Measurements from ENCODE around the gene IPO4.

IPO4 gene

DNA sequence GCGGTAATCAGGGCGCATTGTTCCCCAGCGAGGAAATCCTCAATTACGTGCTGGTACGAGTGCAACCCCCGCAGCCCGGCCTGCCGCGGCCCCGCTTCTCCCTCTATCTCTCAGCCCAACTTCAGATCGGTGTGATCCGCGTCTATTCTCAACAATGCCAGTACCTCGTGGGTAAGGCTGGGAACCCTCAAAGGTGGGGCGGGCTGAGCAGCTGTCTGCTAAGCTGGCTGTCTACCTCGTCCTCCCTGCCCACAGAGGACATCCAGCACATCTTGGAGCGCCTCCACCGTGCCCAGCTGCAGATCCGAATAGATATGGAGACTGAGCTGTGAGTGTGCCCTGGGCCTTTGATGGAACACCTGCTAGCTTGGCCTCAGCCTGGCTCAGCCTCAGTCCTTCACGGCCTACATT is 15.7 kb downstream of the IPO4 start:
- DNase-seq = no peak

DNA sequence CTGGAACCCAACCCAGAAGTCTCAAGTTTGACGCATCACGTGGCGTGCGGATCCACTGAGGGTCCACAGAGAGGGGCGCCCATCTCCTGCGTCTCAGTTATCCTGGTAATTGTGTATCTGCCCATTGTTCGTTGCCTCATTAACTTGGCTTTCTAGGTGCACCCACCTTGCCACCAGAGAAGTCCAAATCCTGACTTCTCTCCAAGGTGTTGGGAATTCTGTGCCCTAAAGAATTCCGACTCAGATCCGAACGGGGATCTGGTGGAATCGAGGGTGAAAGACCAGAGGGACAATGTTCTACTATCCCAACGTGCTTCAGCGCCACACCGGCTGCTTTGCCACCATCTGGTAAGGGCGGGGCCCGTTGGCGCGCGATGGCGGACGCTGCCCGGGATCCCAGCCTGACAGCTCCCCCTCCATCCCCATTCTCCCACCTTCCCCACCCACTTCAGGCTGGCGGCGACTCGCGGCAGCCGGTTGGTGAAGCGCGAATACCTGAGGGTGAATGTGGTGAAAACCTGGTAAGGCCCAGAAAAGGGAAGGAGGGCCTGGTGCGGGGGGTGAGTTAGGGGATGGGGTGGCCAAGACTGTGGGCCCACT is 16.3 kb downstream of the IPO4 start:
- no peak for DNase-seq

- no peak for DNase-seq
Observed at GRCh38 chr14:24171422-24172260, 17.0 kb downstream of the IPO4 start, which contains the start of gene REC8. Gene REC8 (plus strand): TSS chr14:24172080. CDS start chr14:24172553, 473 bp downstream.

GRCh38 chr14:24167469-24168114 is 21.0 kb downstream of the IPO4 start:
- no peak for DNase-seq

GRCh38 chr14:24165785-24166184 is 22.8 kb downstream of the IPO4 start:
- no peak for DNase-seq

DNA sequence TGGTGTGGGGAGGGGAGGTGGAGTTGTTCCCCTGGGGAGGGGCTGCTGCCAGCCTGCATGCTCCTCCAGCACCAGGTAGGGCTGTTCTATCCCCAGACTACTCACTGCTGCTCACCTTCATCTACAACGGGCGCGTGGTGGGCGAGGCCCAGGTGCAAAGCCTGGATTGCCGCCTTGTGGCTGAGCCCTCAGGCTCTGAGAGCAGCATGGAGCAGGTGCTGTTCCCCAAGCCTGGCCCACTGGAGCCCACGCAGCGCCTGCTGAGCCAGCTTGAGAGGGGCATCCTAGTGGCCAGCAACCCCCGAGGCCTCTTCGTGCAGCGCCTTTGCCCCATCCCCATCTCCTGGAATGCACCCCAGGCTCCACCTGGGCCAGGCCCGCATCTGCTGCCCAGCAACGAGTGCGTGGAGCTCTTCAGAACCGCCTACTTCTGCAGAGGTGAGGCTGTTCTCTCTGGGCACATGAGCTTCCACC is 24.1 kb downstream of the IPO4 start:
- no peak for DNase-seq

GRCh38 chr14:24162093-24162492 is 26.5 kb downstream of the IPO4 start:
- peak; percentile 43 for DNase-seq

DNA sequence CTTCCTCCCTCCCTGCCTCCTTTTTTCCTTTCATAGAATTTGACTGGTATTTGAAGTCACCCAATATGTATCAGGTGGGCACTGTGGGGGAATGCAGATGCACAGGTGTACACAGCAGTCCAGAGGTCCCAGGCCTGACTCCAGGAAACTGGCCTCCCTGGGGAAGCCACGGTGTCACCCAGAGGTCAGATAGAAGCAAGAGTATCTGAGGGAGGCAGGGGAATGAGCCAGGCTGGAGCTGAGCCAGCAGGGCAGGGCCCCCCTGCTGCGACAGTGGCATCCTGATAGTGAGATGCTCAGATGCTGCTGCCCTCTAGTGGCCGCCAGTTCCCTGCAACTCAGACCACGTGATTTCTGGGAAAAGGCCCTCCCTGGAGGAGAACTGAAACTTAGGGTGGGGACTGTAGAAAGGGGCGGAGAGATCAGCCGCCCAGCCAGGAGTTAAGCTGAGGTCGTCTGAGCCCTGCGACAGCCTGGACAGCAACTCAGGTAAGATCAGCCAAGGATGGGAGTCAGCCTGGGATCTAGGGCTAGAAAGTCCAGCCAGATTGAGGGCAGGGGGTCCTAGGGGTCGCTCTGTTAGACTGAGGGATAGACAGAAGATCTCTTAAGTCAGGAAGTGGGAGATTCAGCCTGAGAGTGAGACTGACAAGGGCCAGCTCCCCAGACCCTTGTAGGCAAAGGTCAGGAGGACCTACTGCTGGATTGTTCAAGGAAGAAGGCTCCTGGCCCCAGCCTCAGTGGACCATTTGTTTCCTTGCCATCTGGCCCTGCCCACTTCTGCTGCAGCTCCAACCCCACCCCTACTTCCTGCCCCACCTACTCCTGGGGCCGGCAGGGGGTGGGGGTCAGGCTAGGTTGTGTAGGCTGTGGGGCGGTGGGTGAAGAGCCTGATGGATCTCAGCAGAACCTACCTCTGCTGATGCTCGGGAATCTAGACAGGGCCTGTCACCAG is 27.5 kb downstream of the IPO4 start, which contains the start of gene IRF9:
IRF9 (plus strand) TSS at position 416 of the 955 bp plus-strand sequence. CDS start 880 bp downstream, outside the sequence.
- DNase-seq = peak; percentile 97

GRCh38 chr14:24160499-24160849 is 28.1 kb downstream of the IPO4 start:
- no peak for DNase-seq

DNA sequence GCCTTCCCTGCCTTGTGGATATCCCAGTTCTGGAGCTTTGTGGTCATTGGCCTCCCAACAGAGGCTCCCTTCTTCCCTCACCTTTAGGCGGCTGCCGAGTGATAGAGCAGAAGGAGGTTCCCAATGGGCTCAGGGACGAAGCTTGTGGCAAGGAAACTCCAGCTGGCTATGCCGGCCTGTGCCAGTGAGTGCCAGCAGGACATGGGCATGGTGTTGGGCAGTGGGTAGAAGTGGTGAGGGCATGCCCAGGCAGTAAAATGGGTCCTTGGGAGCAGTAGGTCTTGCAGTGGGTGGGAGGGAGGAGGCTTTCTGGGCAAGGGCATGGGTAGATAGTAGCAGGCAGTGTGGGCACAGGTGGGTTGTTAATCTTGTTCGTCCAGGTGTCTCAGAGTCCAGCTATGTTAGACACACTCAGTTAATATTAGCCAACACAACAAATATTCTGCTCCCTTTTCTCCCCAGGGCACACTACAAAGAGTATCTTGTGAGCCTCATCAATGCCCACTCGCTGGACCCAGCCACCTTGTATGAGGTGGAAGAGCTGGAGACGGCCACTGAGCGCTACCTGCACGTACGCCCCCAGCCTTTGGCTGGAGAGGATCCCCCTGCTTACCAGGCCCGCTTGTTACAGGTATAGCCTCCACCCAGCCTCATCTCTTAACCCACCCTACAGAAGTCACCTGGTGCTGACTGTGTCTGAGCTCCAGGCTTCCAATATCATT is 28.7 kb downstream of the IPO4 start:
- DNase-seq = no peak

DNA sequence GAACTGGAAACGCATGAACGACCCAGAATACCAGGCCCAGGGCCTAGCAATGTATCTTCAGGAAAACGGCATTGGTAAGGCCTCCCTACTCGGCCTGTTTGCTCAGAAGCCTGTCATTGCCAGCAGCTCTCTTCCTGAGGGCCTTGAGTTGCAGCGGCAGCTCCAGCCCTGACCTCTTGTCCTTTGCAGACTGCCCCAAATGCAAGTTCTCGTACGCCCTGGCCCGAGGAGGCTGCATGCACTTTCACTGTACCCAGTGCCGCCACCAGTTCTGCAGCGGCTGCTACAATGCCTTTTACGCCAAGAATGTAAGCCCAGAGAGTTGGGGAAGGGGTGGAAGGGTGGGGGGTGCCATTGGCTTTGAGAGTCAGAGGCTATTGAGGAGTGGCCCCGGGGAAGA is 31.3 kb downstream of the IPO4 start:
- DNase-seq = no peak

DNA sequence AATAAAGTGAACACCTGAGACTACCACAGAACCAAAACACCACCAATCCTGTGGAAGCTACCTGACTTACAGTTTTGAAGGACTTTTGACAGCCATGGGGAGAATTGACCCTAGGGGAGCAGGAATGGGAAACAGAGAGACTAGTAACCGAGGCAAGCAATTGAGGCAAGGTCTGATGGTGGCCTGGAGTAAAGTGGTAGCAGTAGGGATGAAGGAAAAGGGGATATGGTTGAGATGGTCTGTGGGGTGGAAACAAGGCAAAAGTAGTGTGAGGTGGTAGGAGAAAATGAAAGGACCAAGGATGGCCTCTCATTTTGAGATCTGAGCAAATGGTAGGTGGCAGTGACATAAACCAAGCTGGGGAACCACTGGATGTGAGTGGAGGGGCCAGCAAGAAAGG is 31.8 kb downstream of the IPO4 start:
- no peak for DNase-seq

DNA sequence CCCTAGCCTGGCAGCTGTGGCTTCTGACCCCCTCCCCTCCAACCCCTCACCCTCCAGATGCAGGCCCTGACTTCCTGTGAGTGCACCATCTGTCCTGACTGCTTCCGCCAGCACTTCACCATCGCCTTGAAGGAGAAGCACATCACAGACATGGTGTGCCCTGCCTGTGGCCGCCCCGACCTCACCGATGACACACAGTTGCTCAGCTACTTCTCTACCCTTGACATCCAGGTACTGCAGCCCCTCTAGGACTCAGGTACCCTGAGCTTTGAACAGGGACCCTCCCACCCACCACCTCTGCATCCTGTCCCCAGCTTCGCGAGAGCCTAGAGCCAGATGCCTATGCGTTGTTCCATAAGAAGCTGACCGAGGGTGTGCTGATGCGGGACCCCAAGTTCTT is 33.5 kb downstream of the IPO4 start:
- no peak for DNase-seq

DNA sequence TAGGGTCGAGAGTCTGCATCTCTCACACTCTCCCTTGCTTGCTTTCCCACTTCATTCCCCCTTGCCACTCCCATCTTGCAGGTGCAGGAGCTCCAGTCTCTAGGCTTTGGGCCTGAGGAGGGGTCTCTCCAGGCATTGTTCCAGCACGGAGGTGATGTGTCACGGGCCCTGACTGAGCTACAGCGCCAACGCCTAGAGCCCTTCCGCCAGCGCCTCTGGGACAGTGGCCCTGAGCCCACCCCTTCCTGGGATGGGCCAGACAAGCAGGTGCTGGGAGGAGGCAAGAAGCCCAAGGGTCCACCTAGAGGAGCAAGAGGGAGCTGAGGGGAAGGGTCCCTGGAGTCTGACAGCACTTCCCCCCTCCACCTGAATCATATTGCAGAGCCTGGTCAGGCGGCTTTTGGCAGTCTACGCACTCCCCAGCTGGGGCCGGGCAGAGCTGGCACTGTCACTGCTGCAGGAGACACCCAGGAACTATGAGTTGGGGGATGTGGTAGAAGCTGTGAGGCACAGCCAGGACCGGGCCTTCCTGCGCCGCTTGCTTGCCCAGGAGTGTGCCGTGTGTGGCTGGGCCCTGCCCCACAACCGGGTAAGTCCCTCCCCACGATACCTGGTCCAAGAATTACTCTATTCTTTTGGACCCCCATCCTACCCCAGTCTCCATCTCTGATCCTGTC is 37.1 kb downstream of the IPO4 start:
- no peak for DNase-seq

DNA sequence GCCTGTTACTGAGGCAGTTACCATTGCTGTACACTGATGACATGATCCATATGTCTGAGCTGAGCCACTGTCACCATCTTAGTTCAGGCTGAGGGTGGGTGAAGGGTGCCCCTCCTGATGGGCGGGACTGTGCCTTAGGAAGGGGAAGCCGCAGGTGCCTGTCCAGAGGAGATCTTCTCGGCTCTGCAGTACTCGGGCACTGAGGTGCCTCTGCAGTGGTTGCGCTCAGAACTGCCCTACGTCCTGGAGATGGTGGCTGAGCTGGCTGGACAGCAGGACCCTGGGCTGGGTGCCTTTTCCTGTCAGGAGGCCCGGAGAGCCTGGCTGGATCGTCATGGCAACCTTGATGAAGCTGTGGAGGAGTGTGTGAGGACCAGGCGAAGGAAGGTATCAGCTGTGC is 37.6 kb downstream of the IPO4 start:
- DNase-seq = no peak

DNA sequence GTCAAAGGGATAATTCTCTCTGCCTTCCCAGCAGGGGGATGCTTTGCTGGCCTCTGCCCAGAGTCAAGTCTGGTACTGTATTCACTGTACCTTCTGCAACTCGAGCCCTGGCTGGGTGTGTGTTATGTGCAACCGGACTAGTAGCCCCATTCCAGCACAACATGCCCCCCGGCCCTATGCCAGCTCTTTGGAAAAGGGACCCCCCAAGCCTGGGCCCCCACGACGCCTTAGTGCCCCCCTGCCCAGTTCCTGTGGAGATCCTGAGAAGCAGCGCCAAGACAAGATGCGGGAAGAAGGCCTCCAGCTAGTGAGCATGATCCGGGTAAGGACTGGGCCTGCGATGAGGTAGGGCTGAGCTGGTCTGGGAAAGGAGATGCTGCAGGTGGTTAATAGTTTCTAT is 38.0 kb downstream of the IPO4 start:
- DNase-seq = no peak

DNA sequence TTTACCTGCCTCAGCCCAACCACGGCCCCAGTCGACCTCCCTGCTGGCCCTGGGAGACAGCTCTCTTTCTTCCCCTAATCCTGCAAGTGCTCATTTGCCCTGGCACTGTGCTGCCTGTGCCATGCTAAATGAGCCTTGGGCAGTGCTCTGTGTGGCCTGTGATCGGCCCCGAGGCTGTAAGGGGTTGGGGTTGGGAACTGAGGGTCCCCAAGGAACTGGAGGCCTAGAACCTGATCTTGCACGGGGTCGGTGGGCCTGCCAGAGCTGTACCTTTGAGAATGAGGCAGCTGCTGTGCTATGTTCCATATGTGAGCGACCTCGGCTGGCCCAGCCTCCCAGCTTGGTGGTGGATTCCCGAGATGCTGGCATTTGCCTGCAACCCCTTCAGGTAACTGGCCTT is 38.6 kb downstream of the IPO4 start:
- DNase-seq = no peak

DNA sequence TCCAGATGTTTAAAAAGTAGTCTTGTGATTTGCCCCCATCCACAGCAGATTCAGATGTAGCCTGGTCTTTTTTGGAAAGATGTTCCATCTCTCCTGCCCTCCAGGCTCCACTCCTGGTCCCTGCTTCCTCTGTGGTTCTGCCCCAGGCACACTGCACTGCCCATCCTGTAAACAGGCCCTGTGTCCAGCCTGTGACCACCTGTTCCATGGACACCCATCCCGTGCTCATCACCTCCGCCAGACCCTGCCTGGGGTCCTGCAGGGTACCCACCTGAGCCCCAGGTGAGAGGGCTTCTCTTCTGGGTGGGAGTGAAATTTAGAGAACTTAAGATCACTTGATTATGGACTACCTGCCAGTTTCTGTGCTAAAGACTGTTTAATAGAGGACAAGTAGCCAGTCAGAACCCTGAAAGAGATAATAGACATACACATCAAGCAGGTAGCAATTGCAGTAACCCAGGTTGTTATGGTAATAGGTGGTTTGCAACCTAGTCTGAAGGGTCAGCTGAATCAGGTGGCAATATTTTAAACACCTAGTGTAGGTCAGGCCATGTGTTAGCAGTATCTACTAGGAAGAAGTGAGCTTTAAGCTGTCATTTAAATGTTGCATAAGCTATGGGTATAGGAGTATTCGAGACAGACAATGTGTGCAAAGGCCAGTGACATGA is 39.2 kb downstream of the IPO4 start:
- no peak for DNase-seq

DNA sequence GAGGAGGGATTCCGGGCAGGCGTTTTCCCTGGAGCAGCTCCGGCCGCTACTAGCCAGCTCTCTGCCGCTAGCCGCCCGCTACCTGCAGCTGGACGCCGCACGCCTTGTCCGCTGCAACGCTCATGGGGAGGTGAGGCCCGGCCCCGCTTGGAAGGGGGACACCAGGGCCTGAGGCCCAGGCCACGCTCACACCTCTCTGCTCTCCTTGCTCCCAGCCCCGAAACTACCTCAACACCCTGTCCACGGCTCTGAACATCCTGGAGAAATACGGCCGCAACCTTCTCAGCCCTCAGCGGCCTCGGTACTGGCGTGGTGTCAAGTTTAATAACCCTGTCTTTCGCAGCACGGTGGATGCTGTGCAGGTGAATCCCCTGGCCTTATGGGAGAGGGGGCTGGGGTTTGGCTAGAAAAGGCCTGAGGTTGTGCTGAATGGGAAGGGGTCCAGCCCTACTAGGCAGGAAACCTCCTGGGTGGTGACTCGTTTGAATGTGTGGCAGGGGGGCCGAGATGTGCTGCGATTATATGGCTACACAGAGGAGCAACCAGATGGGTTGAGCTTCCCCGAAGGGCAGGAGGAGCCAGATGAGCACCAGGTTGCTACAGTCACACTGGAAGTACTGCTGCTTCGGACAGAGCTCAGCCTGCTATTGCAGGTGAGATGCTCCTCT is 40.7 kb downstream of the IPO4 start:
- DNase-seq = no peak
